A673 (cell line): ENCODE results near the gene MILR1.

ENCODE experiments used
- EZH2 ChIP-seq: fragments of 200-600 bp; sonication (generic); IDR thresholded peaks from 2 replicates; pipeline ENCODE4 v1.6.1; 2017; ENCODE audit warnings: borderline replicate concordance, low read depth, mild to moderate bottlenecking, mixed read lengths, antibody characterized with exemption, low read length; ENCODE audit not compliant: poor library complexity, severe bottlenecking
- TF ChIP-seq, protein P1 (sequence below): fragments of 300-800, 200-600 bp; sonication (generic); conservative IDR thresholded peaks from 2 replicates; pipeline ENCODE4 v1.5.1; 2017; ENCODE audit warnings: low read depth, mild to moderate bottlenecking, antibody characterized with exemption, low read length, moderate library complexity, mixed read lengths

DNA sequence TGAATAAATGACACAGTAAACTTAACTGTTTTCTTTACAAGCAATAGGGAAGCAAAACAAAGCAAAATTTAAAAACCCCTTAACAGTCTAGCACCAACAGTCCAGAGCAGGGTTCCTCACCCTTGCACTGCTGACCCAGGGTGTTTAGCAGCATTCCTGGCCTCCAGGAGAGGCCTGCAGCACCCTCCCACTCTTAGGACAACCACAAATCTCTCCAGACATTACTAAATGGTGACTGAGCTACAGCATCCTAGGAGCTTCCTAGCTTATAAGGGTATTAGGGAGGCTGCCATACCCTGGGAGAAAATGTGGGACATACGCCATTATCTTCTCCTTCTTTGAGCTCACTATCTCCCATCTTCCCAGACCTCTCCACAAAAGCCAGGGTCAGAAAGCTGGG lies 32.0 kb downstream of the MILR1 start:
- TF ChIP-seq EZH2, result no peak
- TF ChIP-seq, protein P1, sequence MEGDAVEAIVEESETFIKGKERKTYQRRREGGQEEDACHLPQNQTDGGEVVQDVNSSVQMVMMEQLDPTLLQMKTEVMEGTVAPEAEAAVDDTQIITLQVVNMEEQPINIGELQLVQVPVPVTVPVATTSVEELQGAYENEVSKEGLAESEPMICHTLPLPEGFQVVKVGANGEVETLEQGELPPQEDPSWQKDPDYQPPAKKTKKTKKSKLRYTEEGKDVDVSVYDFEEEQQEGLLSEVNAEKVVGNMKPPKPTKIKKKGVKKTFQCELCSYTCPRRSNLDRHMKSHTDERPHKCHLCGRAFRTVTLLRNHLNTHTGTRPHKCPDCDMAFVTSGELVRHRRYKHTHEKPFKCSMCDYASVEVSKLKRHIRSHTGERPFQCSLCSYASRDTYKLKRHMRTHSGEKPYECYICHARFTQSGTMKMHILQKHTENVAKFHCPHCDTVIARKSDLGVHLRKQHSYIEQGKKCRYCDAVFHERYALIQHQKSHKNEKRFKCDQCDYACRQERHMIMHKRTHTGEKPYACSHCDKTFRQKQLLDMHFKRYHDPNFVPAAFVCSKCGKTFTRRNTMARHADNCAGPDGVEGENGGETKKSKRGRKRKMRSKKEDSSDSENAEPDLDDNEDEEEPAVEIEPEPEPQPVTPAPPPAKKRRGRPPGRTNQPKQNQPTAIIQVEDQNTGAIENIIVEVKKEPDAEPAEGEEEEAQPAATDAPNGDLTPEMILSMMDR, result no peak
